K562 (cell line): Measurements from ENCODE around the gene AURKB. TPM values are rescaled to one million over a fixed set of nuclear protein-coding genes. Genes with fewer than 3 reads are reported as not detected.

Experiments used
- AFF1 ChIP-seq, 2 experiments: fragments of 450-650 bp; IDR thresholded peaks; 2 replicates each; pipeline ENCODE4 v1.6.1; 2018; ENCODE audit warnings: mild to moderate bottlenecking in 2 of 2, low read depth in 1 of 2; ENCODE audit not compliant: partially characterized antibody in 2 of 2
- BCOR ChIP-seq: fragments of 450-650 bp; IDR thresholded peaks from 2 replicates; pipeline ENCODE4 v1.6.1; 2016
- CREM ChIP-seq: IDR thresholded peaks from 2 replicates; pipeline ENCODE4 v1.6.1; 2014; ENCODE audit warnings: antibody characterized with exemption, low read depth
- JUND ChIP-seq, 2 experiments: IDR thresholded peaks; 2 replicates in 1 of 2; 3 replicates in 1 of 2; pipeline ENCODE4 v1.6.1; 2011; ENCODE audit warnings: borderline replicate concordance in 2 of 2, low read depth in 2 of 2, low read length in 2 of 2, improper control_type of control experiment in 1 of 2, missing biosample characterization in 1 of 2, missing genetic modification characterization in 1 of 2, missing genetic modification reagents in 1 of 2
- MAFK ChIP-seq: IDR thresholded peaks from 2 replicates; pipeline ENCODE4 v1.6.1; 2011; ENCODE audit warnings: low read length, improper control_type of control experiment
- THRB ChIP-seq: fragments of 450-650 bp; formaldehyde crosslinking; conservative IDR thresholded peaks from 2 replicates; pipeline ENCODE4 v1.4.0; 2022; ENCODE audit warnings: mild to moderate bottlenecking, missing genetic modification characterization
- ZBTB40 ChIP-seq, 2 experiments: fragments of 450-650 bp in 1 of 2; sonication (generic) in 1 of 2; formaldehyde crosslinking in 1 of 2; IDR thresholded peaks; 2 replicates each; pipeline versions ENCODE4 v1.7.1 to v1.9.0; 2016 to 2022; ENCODE audit warnings: inconsistent platforms in 1 of 2, mild to moderate bottlenecking in 1 of 2, missing genetic modification reagents in 1 of 2
- ZKSCAN8 ChIP-seq: fragments of 200-800 bp; sonication (Bioruptor generic); IDR thresholded peaks from 2 replicates; pipeline ENCODE4 v1.6.1; 2016; ENCODE audit warnings: missing genetic modification characterization, missing compliant biosample characterization
- polyA plus RNA-seq, 8 experiments: library from polyadenylated mRNA; depleted of rRNA in 4 of 8; stranded (reverse) in 5 of 8; unstranded in 3 of 8; fragments of >200 nt; fragmentation: Nextera tagmentation in 2 of 8; fragmentation: Illumina TruSeq in 1 of 8; extraction: Ambion mirVana in 2 of 8; extraction: Trizol in 1 of 8; gene quantifications; 2 replicates each; pipeline versions ENCODE4 v1.2.1 to v1.2.3, GENCODE V29; 2011 to 2014; ENCODE audit warnings: inconsistent platforms in 1 of 8, missing spikeins in 1 of 8
- total RNA-seq, 7 experiments: library from RNA; depleted of rRNA in 6 of 7; stranded (reverse); fragments of >200 nt in 6 of 7; fragmentation: Illumina TruSeq in 2 of 7; extraction: Trizol in 2 of 7; gene quantifications; 2 replicates each; pipeline versions ENCODE4 v1.2.1 to v1.2.3, GENCODE V29; 2011 to 2021; ENCODE audit warnings: low replicate concordance in 1 of 7

The AURKB gene
- total and polyA plus RNA-seq, 9 of the 15 experiments (the other 6 are each of a cell fraction or from before 2014, with no cell fraction given), result 27.2 to 114 (median 74.8) TPM

- TF ChIP-seq ZBTB40 (IDR thresholded peaks at IDR 0.05) (peak; percentile 78), ZBTB40 (CRISPR knock-in tag; IDR thresholded peaks at IDR 0.05) (no peak), CREM (peak; percentile 65), ZKSCAN8 (CRISPR knock-in tag) (0 out of 2 replicates have a peak, but pooled peaks have one; percentile 54), THRB (CRISPR knock-in tag) (0 out of 2 replicates have a peak, but pooled peaks have one; percentile 5), MAFK (peak; percentile 45), JUND (IDR thresholded peaks at IDR 0.05; ENCODE audit: borderline replicate concordance, low read depth, low read length) (no peak), JUND (tag; IDR thresholded peaks at IDR 0.05; ENCODE audit: borderline replicate concordance, low read depth, low read length) (peak; percentile 6; the same call in 1 of the 3 replicates), AFF1 (IDR thresholded peaks at IDR 0.05; ENCODE audit: low read depth in 1 of 2, partially characterized antibody in 2 of 2) (peak; percentile 34 to 45), BCOR (peak; percentile 75; the same call in 1 of the 2 replicates)
Observed at GRCh38 chr17:8186787-8187516, 23.4 kb downstream of the AURKB start (continued).
